22Rv1 (cell line): ENCODE results near the gene CC2D2A.
"Not testable (repeated sequence)": the region's sequence is repeated elsewhere in the genome, so short reads cannot be mapped to it uniquely, and the experiment has no call there.

Experiments
- H3K27ac ChIP-seq: fragments of 450-650 bp; 2 replicates; pipeline ENCODE4 v1.5.1; 2017
- CTCF ChIP-seq: fragments of 450-650 bp; IDR thresholded peaks from 2 replicates; pipeline ENCODE4 v1.5.1; 2017; ENCODE audit warnings: mild to moderate bottlenecking
- ZFX ChIP-seq: fragments of 450-650 bp; IDR thresholded peaks from 2 replicates; pipeline ENCODE4 v1.6.1; 2017; ENCODE audit warnings: antibody characterized with exemption, borderline replicate concordance

Gene CC2D2A

GRCh38 chr4:15598644-15599043 lies 129.0 kb downstream of the CC2D2A start:
- H3K27ac ChIP-seq: no peak overlapping the region
- TF ChIP-seq ZFX: no peak
- no peak for TF ChIP-seq CTCF

GRCh38 chr4:15600176-15600575 lies 130.5 kb downstream of the CC2D2A start:
- TF ChIP-seq CTCF: no peak
- no peak for TF ChIP-seq ZFX
- H3K27ac ChIP-seq: no peak overlapping the region

GRCh38 chr4:15601862-15602261 lies 132.2 kb downstream of the CC2D2A start:
- H3K27ac ChIP-seq: peak overlapping the region; percentile 38
- TF ChIP-seq ZFX: no peak
- TF ChIP-seq CTCF: no peak

GRCh38 chr4:15605537-15605936 lies 135.9 kb downstream of the CC2D2A start:
- no peak overlapping the region for H3K27ac ChIP-seq
- TF ChIP-seq CTCF (no peak), ZFX (no peak)

GRCh38 chr4:15610855-15611254 lies 141.2 kb downstream of the CC2D2A start:
- TF ChIP-seq CTCF (no peak), ZFX (no peak)

GRCh38 chr4:15612136-15612535 lies 142.5 kb downstream of the CC2D2A start:
- TF ChIP-seq ZFX (no peak), CTCF (no peak)
- H3K27ac ChIP-seq: no peak overlapping the region

More at GRCh38 chr4:15610855-15611254, 141.2 kb downstream of the CC2D2A start:
- no peak overlapping the region for H3K27ac ChIP-seq

- not testable (repeated sequence) for H3K27ac ChIP-seq
Measured at GRCh38 chr4:15614891-15615290, 145.2 kb downstream of the CC2D2A start.

- H3K27ac ChIP-seq: not testable (repeated sequence)
Measured at GRCh38 chr4:15617407-15617806, 147.7 kb downstream of the CC2D2A start.
